ENCODE data around the gene CST9.

Gene CST9

GRCh38 chr20:23603321-23603720, 2.4 kb downstream of the CST9 start:
- H3K4me3 ChIP-seq (ENCODE audit: low read length in 2 of 2): no peak overlapping the region
- no peaks in the 10 kb centered on the region for H3K36me3 ChIP-seq (ENCODE audit: control insufficient read depth in 2 of 2, insufficient read depth in 2 of 2, low read length in 2 of 2)

GRCh38 chr20:23602699-23603098, 3.0 kb downstream of the CST9 start:
- Histone ChIP-seq H3K4me1 (ENCODE audit: control insufficient read depth, insufficient read depth, low read length) (peaks cover 5% of the 10 kb centered on the region), H3K36me3 (ENCODE audit: control insufficient read depth in 2 of 2, insufficient read depth in 2 of 2, low read length in 2 of 2) (no peaks in the 10 kb centered on the region), H3K27me3 (ENCODE audit: control insufficient read depth in 1 of 2, insufficient read depth in 2 of 2, low read length in 2 of 2) (peaks cover 0 to 6% of the 10 kb centered on the region in 2 donors), H3K9me3 (ENCODE audit: control insufficient read depth in 2 of 2, low read length in 2 of 2) (no peaks in the 10 kb centered on the region), H3K27ac (ENCODE audit: low read length) (no peak overlapping the region), H3K9ac (ENCODE audit: low read length in 2 of 2) (no peak overlapping the region), H3K4me3 (ENCODE audit: low read length in 2 of 2) (no peak overlapping the region)

More at GRCh38 chr20:23603321-23603720, 2.4 kb downstream of the CST9 start:
- Histone ChIP-seq H3K4me1 (ENCODE audit: control insufficient read depth, insufficient read depth, low read length) (peaks cover 5% of the 10 kb centered on the region), H3K27me3 (ENCODE audit: control insufficient read depth in 1 of 2, insufficient read depth in 2 of 2, low read length in 2 of 2) (peaks cover 0 to 6% of the 10 kb centered on the region in 2 donors), H3K27ac (ENCODE audit: low read length) (no peak overlapping the region), H3K9me3 (ENCODE audit: control insufficient read depth in 2 of 2, low read length in 2 of 2) (no peaks in the 10 kb centered on the region), H3K9ac (ENCODE audit: low read length in 2 of 2) (no peak overlapping the region)

GRCh38 chr20:23602241-23602640, 3.5 kb downstream of the CST9 start:
- H3K27me3 ChIP-seq (ENCODE audit: control insufficient read depth in 1 of 2, insufficient read depth in 2 of 2, low read length in 2 of 2): peaks cover 0 to 6% of the 10 kb centered on the region in 2 donors
- no peak overlapping the region for H3K9ac ChIP-seq (ENCODE audit: low read length in 2 of 2)
- no peak overlapping the region for H3K4me3 ChIP-seq (ENCODE audit: low read length in 2 of 2)
- no peaks in the 10 kb centered on the region for H3K9me3 ChIP-seq (ENCODE audit: control insufficient read depth in 2 of 2, low read length in 2 of 2)
- H3K4me1 ChIP-seq (ENCODE audit: control insufficient read depth, insufficient read depth, low read length): peaks cover 5% of the 10 kb centered on the region
- H3K27ac ChIP-seq (ENCODE audit: low read length): no peak overlapping the region
- no peaks in the 10 kb centered on the region for H3K36me3 ChIP-seq (ENCODE audit: control insufficient read depth in 2 of 2, insufficient read depth in 2 of 2, low read length in 2 of 2)

- H3K27me3 ChIP-seq (ENCODE audit: control insufficient read depth in 1 of 2, insufficient read depth in 2 of 2, low read length in 2 of 2): peaks cover 0 to 6% of the 10 kb centered on the region in 2 donors
- H3K27ac ChIP-seq (ENCODE audit: low read length): no peak overlapping the region
- no peak overlapping the region for H3K9ac ChIP-seq (ENCODE audit: low read length in 2 of 2)
- H3K4me3 ChIP-seq (ENCODE audit: low read length in 2 of 2): no peak overlapping the region
- H3K9me3 ChIP-seq (ENCODE audit: control insufficient read depth in 2 of 2, low read length in 2 of 2): no peaks in the 10 kb centered on the region
- H3K36me3 ChIP-seq (ENCODE audit: control insufficient read depth in 2 of 2, insufficient read depth in 2 of 2, low read length in 2 of 2): no peaks in the 10 kb centered on the region
- peaks cover 5% of the 10 kb centered on the region for H3K4me1 ChIP-seq (ENCODE audit: control insufficient read depth, insufficient read depth, low read length)
These were observed 4.0 kb downstream of the CST9 start for GRCh38 chr20:23601715-23602114.

DNA sequence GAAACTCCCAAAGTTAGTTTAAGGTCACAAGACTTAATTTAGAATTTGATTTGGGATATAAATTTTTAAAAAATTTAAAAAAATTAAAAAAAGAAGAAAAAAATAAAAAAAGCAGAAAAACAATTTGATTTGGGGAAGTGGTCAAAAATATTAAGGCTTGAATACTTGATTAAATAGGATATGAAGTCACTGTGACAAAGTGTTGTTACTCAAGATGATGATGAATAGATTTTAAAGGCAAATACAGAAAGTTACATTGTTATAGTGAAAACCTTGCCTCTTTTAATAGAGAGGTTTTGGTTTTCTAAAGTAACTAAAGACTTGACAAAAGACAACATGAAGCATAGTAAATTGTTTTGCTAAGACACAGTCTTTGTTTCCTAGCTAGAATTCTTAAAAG, 7.2 kb downstream of the CST9 start:
- peaks cover 0 to 3% of the 10 kb centered on the region in 2 donors for H3K27me3 ChIP-seq (ENCODE audit: control insufficient read depth in 1 of 2, insufficient read depth in 2 of 2, low read length in 2 of 2)
- H3K9ac ChIP-seq (ENCODE audit: low read length in 2 of 2): no peak overlapping the region
- no peaks in the 10 kb centered on the region for H3K9me3 ChIP-seq (ENCODE audit: control insufficient read depth in 2 of 2, low read length in 2 of 2)
- H3K27ac ChIP-seq (ENCODE audit: low read length): no peak overlapping the region
- H3K4me3 ChIP-seq (ENCODE audit: low read length in 2 of 2): no peak overlapping the region
- H3K4me1 ChIP-seq (ENCODE audit: control insufficient read depth, insufficient read depth, low read length): no peaks in the 10 kb centered on the region
- H3K36me3 ChIP-seq (ENCODE audit: control insufficient read depth in 2 of 2, insufficient read depth in 2 of 2, low read length in 2 of 2): no peaks in the 10 kb centered on the region

- no peaks in the 10 kb centered on the region for H3K36me3 ChIP-seq (ENCODE audit: control insufficient read depth in 2 of 2, insufficient read depth in 2 of 2, low read length in 2 of 2)
- H3K9me3 ChIP-seq (ENCODE audit: control insufficient read depth in 2 of 2, low read length in 2 of 2): no peaks in the 10 kb centered on the region
- no peak overlapping the region for H3K27ac ChIP-seq (ENCODE audit: low read length)
- no peaks in the 10 kb centered on the region for H3K4me1 ChIP-seq (ENCODE audit: control insufficient read depth, insufficient read depth, low read length)
- H3K4me3 ChIP-seq (ENCODE audit: low read length in 2 of 2): no peak overlapping the region
- H3K27me3 ChIP-seq (ENCODE audit: control insufficient read depth in 1 of 2, insufficient read depth in 2 of 2, low read length in 2 of 2): no peaks in the 10 kb centered on the region
- no peak overlapping the region for H3K9ac ChIP-seq (ENCODE audit: low read length in 2 of 2)
These were observed 9.0 kb downstream of the CST9 start for GRCh38 chr20:23596579-23597250.

- H3K9ac ChIP-seq (ENCODE audit: low read length in 2 of 2): no peak overlapping the region
- H3K27me3 ChIP-seq (ENCODE audit: control insufficient read depth in 1 of 2, insufficient read depth in 2 of 2, low read length in 2 of 2): no peaks in the 10 kb centered on the region
- H3K36me3 ChIP-seq (ENCODE audit: control insufficient read depth in 2 of 2, insufficient read depth in 2 of 2, low read length in 2 of 2): no peaks in the 10 kb centered on the region
- H3K4me1 ChIP-seq (ENCODE audit: control insufficient read depth, insufficient read depth, low read length): no peaks in the 10 kb centered on the region
- H3K9me3 ChIP-seq (ENCODE audit: control insufficient read depth in 2 of 2, low read length in 2 of 2): no peaks in the 10 kb centered on the region
- H3K4me3 ChIP-seq (ENCODE audit: low read length in 2 of 2): no peak overlapping the region
- no peak overlapping the region for H3K27ac ChIP-seq (ENCODE audit: low read length)
These were observed 9.8 kb downstream of the CST9 start for GRCh38 chr20:23595941-23596340.

- Histone ChIP-seq H3K9me3 (ENCODE audit: control insufficient read depth in 2 of 2, low read length in 2 of 2) (no peaks in the 10 kb centered on the region), H3K36me3 (ENCODE audit: control insufficient read depth in 2 of 2, insufficient read depth in 2 of 2, low read length in 2 of 2) (no peaks in the 10 kb centered on the region), H3K4me1 (ENCODE audit: control insufficient read depth, insufficient read depth, low read length) (no peaks in the 10 kb centered on the region), H3K27me3 (ENCODE audit: control insufficient read depth in 1 of 2, insufficient read depth in 2 of 2, low read length in 2 of 2) (peaks cover 0 to 11% of the 10 kb centered on the region in 2 donors), H3K4me3 (ENCODE audit: low read length in 2 of 2) (no peak overlapping the region), H3K9ac (ENCODE audit: low read length in 2 of 2) (no peak overlapping the region), H3K27ac (ENCODE audit: low read length) (no peak overlapping the region)
These were observed 17.0 kb downstream of the CST9 start for GRCh38 chr20:23588434-23589403.

DNA sequence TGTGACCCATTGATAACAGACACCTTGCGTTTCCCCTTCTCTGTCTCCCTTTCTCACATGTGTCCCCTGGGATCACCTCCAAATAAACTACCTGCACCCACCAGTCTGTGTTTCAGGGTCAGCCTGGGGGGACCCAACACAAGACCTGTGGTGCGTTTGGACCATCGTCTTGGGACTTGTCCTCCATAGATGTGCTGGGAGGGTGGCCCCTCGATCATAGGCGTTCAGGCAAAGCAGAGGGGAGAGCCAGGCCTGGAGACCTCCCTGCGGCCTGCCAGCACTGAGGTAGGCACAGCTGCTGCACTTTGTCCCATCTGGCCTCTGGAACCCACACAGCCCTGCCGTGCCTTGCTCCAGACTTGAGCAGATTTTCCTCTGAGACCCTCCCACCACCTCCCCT, 18.1 kb downstream of the CST9 start:
- H3K9ac ChIP-seq (ENCODE audit: low read length in 2 of 2): no peak overlapping the region
- H3K27ac ChIP-seq (ENCODE audit: low read length): no peak overlapping the region
- H3K9me3 ChIP-seq (ENCODE audit: control insufficient read depth in 2 of 2, low read length in 2 of 2): no peaks in the 10 kb centered on the region
- H3K4me1 ChIP-seq (ENCODE audit: control insufficient read depth, insufficient read depth, low read length): no peaks in the 10 kb centered on the region
- peaks cover 0 to 11% of the 10 kb centered on the region in 2 donors for H3K27me3 ChIP-seq (ENCODE audit: control insufficient read depth in 1 of 2, insufficient read depth in 2 of 2, low read length in 2 of 2)
- no peak overlapping the region for H3K4me3 ChIP-seq (ENCODE audit: low read length in 2 of 2)
- H3K36me3 ChIP-seq (ENCODE audit: control insufficient read depth in 2 of 2, insufficient read depth in 2 of 2, low read length in 2 of 2): no peaks in the 10 kb centered on the region

DNA sequence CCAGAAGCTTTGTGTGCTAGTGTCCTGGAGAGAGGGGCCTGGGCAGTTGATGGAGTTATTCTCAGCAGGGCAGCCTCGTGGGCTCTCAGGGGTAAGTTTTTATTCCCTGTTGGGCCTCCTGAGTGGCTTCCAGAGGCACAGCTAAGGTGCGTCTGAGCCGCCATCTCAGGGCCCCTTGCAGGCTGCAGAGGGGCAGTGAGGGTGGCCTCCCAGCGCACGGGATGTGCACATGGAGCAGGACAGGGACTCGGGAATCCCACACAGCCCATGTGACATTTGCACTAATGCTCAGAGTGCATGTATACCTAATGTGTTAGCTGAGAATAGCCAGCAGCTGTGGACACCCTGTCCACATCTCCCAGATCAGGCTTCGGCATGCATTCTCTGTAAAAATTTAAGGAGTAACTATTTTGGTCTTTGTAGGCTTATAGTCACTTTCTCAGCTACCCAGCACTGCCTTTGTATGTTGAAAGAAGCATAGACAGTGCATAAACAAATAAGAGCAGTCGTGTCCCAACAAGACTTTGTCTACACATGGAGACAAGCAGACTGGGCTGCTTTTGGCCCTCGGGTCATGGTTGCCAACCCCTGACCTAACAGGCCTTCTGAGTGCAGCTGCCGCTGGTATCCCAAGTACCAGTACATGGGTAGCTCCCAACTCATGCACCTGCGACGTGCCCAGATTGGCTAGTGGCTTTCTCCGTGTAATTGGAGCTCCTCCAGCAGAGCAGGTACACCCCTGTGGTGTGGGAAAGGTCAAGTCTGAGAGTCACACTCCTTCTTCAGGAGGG, 18.8 kb downstream of the CST9 start:
- Histone ChIP-seq H3K36me3 (ENCODE audit: control insufficient read depth in 2 of 2, insufficient read depth in 2 of 2, low read length in 2 of 2) (no peaks in the 10 kb centered on the region), H3K27ac (ENCODE audit: low read length) (no peak overlapping the region), H3K27me3 (ENCODE audit: control insufficient read depth in 1 of 2, insufficient read depth in 2 of 2, low read length in 2 of 2) (peaks cover 0 to 11% of the 10 kb centered on the region in 2 donors)

More for the DNA sequence above, 18.8 kb downstream of the CST9 start:
- Histone ChIP-seq H3K4me3 (ENCODE audit: low read length in 2 of 2) (no peak overlapping the region), H3K4me1 (ENCODE audit: control insufficient read depth, insufficient read depth, low read length) (no peaks in the 10 kb centered on the region), H3K9ac (ENCODE audit: low read length in 2 of 2) (no peak overlapping the region), H3K9me3 (ENCODE audit: control insufficient read depth in 2 of 2, low read length in 2 of 2) (no peaks in the 10 kb centered on the region)

Measured in stomach smooth muscle (tissue), 2 donors.